Cardiac muscle cell (in vitro differentiated cells and primary cell): ENCODE measurements around the gene HLA-DOB. TPM values are rescaled to one million over a fixed set of nuclear protein-coding genes. Genes with fewer than 3 reads are reported as not detected.

ENCODE experiments used
- DNase-seq, 2 donors: peaks; one replicate each; pipeline versions ENCODE4 v3.0.0 to v3.0.0-alpha.2; 2010 to 2017; ENCODE audit warnings: low read depth in 1 of 2, low spot score in 1 of 2
- H3K27ac ChIP-seq: fragments of 200-600 bp; sonication (generic); 2 replicates; pipeline ENCODE4 v1.5.1; 2016
- H3K27me3 ChIP-seq: fragments of 200-600 bp; sonication (generic); 2 replicates; pipeline ENCODE4 v1.6.0; 2016; ENCODE audit warnings: control low read depth
- H3K36me3 ChIP-seq: fragments of 200-600 bp; sonication (generic); 2 replicates; pipeline ENCODE4 v1.5.1; 2016; ENCODE audit warnings: control low read depth
- H3K4me1 ChIP-seq: fragments of 200-600 bp; sonication (generic); 2 replicates; pipeline ENCODE4 v1.8.1; 2017; ENCODE audit warnings: low read depth, mild to moderate bottlenecking, mixed run types
- H3K4me3 ChIP-seq: fragments of 200-600 bp; sonication (generic); 2 replicates; pipeline ENCODE4 v1.5.1; 2016; ENCODE audit warnings: mild to moderate bottlenecking
- H3K9me3 ChIP-seq: fragments of 200-600 bp; sonication (generic); 2 replicates; pipeline ENCODE4 v1.5.1; 2017; ENCODE audit warnings: low read depth, mild to moderate bottlenecking, control low read depth
- CTCF ChIP-seq: IDR thresholded peaks from 2 replicates; pipeline ENCODE4 v1.5.1; 2012; ENCODE audit warnings: low read depth, mild to moderate bottlenecking, low read length
- polyA plus RNA-seq: library from polyadenylated mRNA; unstranded; fragments of >200 nt; fragmentation: Nextera tagmentation; extraction: Ambion mirVana; gene quantifications from 2 replicates; pipeline ENCODE4 v1.2.1, GENCODE V29; 2016
- total RNA-seq: library from RNA; depleted of rRNA; stranded (reverse); fragments of >200 nt; gene quantifications from 2 replicates; pipeline ENCODE4 v1.2.3, GENCODE V29; 2016

The HLA-DOB gene
- total RNA-seq (not detected in 2 replicates), polyA plus RNA-seq (not detected in 2 replicates)

- peaks cover 7% of the 10 kb centered on the region for H3K27me3 ChIP-seq
- no peaks in the 10 kb centered on the region for H3K4me1 ChIP-seq
- H3K4me3 ChIP-seq = no peak within 1 kb of the TSS
- TF ChIP-seq CTCF = no peak
- H3K9me3 ChIP-seq = no peaks in the 10 kb centered on the region
- no peaks in the 10 kb centered on the region for H3K36me3 ChIP-seq
- no peak within 1 kb of the TSS for H3K27ac ChIP-seq
- peak; percentile 14 to 27 for DNase-seq
These were observed at the start of gene HLA-DOB for GRCh38 chr6:32816746-32817204. TSS of gene HLA-DOB (minus strand) at chr6:32817002. CDS start at chr6:32816951, 51 bp downstream.

- no peak for DNase-seq
- TF ChIP-seq CTCF = no peak
- no peak overlapping the region for H3K27ac ChIP-seq
- H3K27me3 ChIP-seq = peaks cover 37% of the 10 kb centered on the region
- H3K36me3 ChIP-seq = no peaks in the 10 kb centered on the region
- H3K9me3 ChIP-seq = no peaks in the 10 kb centered on the region
- H3K4me3 ChIP-seq = no peak overlapping the region
- H3K4me1 ChIP-seq = no peaks in the 10 kb centered on the region
These were observed 49.1 kb upstream of the HLA-DOB start for GRCh38 chr6:32865724-32866443.

GRCh38 chr6:32862725-32863124 is 45.9 kb upstream of the HLA-DOB start:
- Histone ChIP-seq H3K27ac (no peak overlapping the region), H3K4me3 (no peak overlapping the region), H3K27me3 (peaks cover 43% of the 10 kb centered on the region), H3K36me3 (no peaks in the 10 kb centered on the region), H3K9me3 (no peaks in the 10 kb centered on the region), H3K4me1 (peaks cover 7% of the 10 kb centered on the region)
- no peak for TF ChIP-seq CTCF
- no peak for DNase-seq

GRCh38 chr6:32860674-32861073 is 43.9 kb upstream of the HLA-DOB start:
- Histone ChIP-seq H3K27ac (no peak overlapping the region), H3K9me3 (no peaks in the 10 kb centered on the region), H3K27me3 (peaks cover 49% of the 10 kb centered on the region), H3K4me3 (no peak overlapping the region), H3K4me1 (peaks cover 13% of the 10 kb centered on the region), H3K36me3 (no peaks in the 10 kb centered on the region)
- TF ChIP-seq CTCF = no peak
- no peak for DNase-seq

GRCh38 chr6:32858194-32858593 is 41.4 kb upstream of the HLA-DOB start:
- Histone ChIP-seq H3K36me3 (no peaks in the 10 kb centered on the region), H3K27ac (no peak overlapping the region), H3K9me3 (no peaks in the 10 kb centered on the region), H3K4me1 (peaks cover 13% of the 10 kb centered on the region), H3K4me3 (no peak overlapping the region), H3K27me3 (peaks cover 55% of the 10 kb centered on the region)
- TF ChIP-seq CTCF = no peak
- DNase-seq = no peak
